Measurements from ENCODE around the gene FIGNL1.

Gene FIGNL1

DNA sequence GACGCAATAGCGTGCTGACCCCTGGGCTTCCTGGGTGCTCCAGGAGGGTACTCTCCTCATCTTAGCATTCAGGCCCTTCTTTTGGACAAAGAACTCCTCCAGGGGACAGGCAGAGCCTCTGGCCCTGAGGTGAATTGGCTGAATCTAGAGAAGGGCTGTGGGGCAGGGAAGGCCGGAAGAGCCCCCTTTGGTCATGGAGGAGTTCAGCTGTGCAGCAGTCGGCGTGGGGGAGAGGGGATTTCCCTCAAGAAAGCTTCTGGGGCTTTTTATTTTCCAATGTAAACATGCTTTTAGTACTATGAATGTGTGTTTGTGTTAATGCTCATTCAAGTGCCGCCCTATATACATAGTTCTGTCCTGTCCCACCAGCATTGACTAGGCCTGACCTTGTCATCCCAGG lies 38.8 kb downstream of the FIGNL1 start:
- no peak overlapping the region for H3K4me3 ChIP-seq (ENCODE audit: low read depth in 1 of 2, low read length in 2 of 2)
- H3K36me3 ChIP-seq (ENCODE audit: control insufficient read depth in 1 of 2, insufficient read depth in 2 of 2, low read length in 2 of 2) = no peaks in the 10 kb centered on the region
- no peaks in the 10 kb centered on the region for H3K9me3 ChIP-seq (ENCODE audit: control insufficient read depth in 1 of 2, low read length in 2 of 2)
- H3K4me1 ChIP-seq (ENCODE audit: control insufficient read depth in 1 of 2, insufficient read depth in 2 of 2, low read length in 2 of 2) = no peaks in the 10 kb centered on the region
- no peaks in the 10 kb centered on the region for H3K27me3 ChIP-seq (ENCODE audit: low read depth, low read length)
- H3K27ac ChIP-seq (ENCODE audit: low read length) = no peak overlapping the region

DNA sequence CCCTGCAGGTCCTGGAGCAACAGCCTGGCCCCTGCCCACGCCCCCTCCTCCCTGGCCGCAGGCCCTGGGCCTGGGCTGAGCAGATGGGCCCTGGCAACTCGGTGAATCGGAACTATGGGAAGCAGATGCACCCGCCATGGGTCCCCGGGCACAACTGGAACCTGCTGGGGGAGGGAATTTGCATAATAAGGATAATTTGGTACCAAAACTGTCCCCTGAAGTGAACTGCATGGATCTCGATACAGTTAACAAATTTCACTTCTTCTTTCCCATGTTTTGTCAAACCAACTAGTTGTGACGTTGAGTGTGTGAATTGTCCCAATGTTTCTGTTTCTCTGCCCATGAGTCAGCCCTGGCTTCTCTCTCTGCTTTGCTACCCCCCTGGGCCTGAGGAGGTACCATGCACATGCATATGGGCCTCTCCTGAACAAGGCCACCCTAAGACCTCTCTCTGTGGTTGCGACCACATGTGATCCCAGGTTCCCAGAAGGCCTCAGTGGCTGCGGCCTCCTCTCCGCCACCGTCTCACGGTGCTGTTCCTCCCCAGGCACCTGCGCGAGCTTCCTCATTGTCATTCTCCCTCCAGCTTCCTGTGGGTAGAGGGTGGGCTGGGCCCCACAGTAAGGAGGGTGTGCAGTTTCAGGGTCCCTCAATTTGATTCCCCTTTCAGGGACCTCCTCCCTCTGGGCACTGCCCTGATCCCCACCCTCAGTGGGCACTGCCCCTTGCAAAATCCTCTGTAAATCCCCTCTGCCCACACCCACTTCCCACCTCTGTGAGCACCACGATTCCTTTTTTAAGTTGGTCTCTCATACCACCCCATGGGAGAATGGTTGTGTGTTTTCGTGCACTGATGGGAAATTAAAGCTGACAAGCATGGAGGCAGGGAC lies 40.0 kb downstream of the FIGNL1 start:
- Histone ChIP-seq H3K4me1 (ENCODE audit: control insufficient read depth in 1 of 2, insufficient read depth in 2 of 2, low read length in 2 of 2) (no peaks in the 10 kb centered on the region), H3K27me3 (ENCODE audit: low read depth, low read length) (no peaks in the 10 kb centered on the region), H3K27ac (ENCODE audit: low read length) (no peak overlapping the region), H3K9me3 (ENCODE audit: control insufficient read depth in 1 of 2, low read length in 2 of 2) (no peaks in the 10 kb centered on the region), H3K36me3 (ENCODE audit: control insufficient read depth in 1 of 2, insufficient read depth in 2 of 2, low read length in 2 of 2) (no peaks in the 10 kb centered on the region), H3K4me3 (ENCODE audit: low read depth in 1 of 2, low read length in 2 of 2) (no peak overlapping the region)

DNA sequence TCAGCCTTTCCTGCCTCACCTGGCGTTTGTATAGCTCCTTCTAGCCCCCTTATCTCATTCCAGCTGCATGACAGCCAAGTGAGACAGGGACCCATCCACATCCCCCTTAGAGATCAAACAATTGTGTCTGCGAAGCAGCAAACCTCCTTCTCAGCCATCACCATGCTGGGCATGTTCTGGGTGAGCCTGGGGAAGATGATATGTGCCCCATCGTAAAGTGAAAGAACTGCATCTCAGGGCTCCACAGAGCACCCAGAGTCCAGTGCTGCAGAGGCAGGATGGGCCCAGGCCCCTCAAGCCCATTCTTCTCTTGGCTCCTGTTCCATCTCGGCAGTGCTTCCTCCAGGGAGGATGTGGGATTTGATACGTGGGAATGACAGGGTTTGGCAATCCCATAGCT lies 43.2 kb downstream of the FIGNL1 start:
- H3K9me3 ChIP-seq (ENCODE audit: control insufficient read depth in 1 of 2, low read length in 2 of 2) = no peaks in the 10 kb centered on the region
- H3K4me1 ChIP-seq (ENCODE audit: control insufficient read depth in 1 of 2, insufficient read depth in 2 of 2, low read length in 2 of 2) = no peaks in the 10 kb centered on the region
- H3K27me3 ChIP-seq (ENCODE audit: low read depth, low read length) = no peaks in the 10 kb centered on the region
- H3K4me3 ChIP-seq (ENCODE audit: low read depth in 1 of 2, low read length in 2 of 2) = no peak overlapping the region
- no peaks in the 10 kb centered on the region for H3K36me3 ChIP-seq (ENCODE audit: control insufficient read depth in 1 of 2, insufficient read depth in 2 of 2, low read length in 2 of 2)
- no peak overlapping the region for H3K27ac ChIP-seq (ENCODE audit: low read length)

DNA sequence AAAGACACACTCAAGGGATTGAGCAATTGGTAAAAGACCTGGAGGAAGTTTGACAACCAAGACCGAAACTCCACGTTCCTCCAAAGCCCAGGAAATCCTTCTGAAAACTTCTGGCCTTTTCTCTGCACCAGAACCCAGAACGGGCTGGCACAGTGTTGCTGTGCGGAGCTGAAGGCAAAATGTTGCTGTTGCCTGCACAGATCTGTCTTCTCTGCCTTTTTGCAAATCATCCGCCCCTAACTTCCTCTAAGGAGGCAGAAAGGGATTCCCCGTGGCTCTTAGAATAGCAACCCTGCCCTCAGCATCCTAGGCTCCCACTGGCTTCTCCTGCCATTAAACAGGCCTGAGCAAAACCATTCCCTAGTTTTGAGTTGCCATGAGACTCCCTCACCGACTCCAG lies 44.9 kb downstream of the FIGNL1 start:
- Histone ChIP-seq H3K27me3 (ENCODE audit: low read depth, low read length) (no peaks in the 10 kb centered on the region), H3K9me3 (ENCODE audit: control insufficient read depth in 1 of 2, low read length in 2 of 2) (no peaks in the 10 kb centered on the region), H3K4me1 (ENCODE audit: control insufficient read depth in 1 of 2, insufficient read depth in 2 of 2, low read length in 2 of 2) (no peaks in the 10 kb centered on the region), H3K27ac (ENCODE audit: low read length) (no peak overlapping the region), H3K4me3 (ENCODE audit: low read depth in 1 of 2, low read length in 2 of 2) (no peak overlapping the region), H3K36me3 (ENCODE audit: control insufficient read depth in 1 of 2, insufficient read depth in 2 of 2, low read length in 2 of 2) (no peaks in the 10 kb centered on the region)

DNA sequence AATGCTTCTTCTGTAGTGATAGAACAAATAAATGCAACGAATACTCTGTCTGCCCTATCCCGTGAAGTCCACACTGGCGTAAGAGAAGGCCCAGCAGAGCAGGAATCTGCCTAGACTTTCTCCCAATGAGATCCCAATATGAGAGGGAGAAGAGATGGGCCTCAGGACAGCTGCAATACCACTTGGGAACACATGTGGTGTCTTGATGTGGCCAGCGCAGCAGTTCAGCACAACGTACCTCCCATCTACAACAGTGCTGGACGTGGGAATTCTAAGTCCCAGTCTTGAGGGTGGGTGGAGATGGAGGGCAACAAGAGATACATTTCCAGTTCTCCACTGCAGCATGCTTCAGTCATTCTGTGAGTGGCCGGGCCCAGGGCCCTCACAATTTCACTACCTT lies 45.8 kb downstream of the FIGNL1 start:
- Histone ChIP-seq H3K36me3 (ENCODE audit: control insufficient read depth in 1 of 2, insufficient read depth in 2 of 2, low read length in 2 of 2) (no peaks in the 10 kb centered on the region), H3K27ac (ENCODE audit: low read length) (no peak overlapping the region), H3K9me3 (ENCODE audit: control insufficient read depth in 1 of 2, low read length in 2 of 2) (no peaks in the 10 kb centered on the region), H3K27me3 (ENCODE audit: low read depth, low read length) (peaks cover 4% of the 10 kb centered on the region), H3K4me3 (ENCODE audit: low read depth in 1 of 2, low read length in 2 of 2) (no peak overlapping the region), H3K4me1 (ENCODE audit: control insufficient read depth in 1 of 2, insufficient read depth in 2 of 2, low read length in 2 of 2) (no peaks in the 10 kb centered on the region)

DNA sequence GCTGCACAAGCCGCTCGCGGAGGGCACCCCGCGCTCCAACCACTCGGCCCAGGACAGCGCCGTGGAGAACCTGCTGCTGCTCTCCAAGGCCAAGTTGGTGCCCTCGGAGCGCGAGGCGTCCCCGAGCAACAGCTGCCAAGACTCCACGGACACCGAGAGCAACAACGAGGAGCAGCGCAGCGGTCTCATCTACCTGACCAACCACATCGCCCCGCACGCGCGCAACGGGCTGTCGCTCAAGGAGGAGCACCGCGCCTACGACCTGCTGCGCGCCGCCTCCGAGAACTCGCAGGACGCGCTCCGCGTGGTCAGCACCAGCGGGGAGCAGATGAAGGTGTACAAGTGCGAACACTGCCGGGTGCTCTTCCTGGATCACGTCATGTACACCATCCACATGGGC lies 50.0 kb downstream of the FIGNL1 start:
- H3K4me1 ChIP-seq (ENCODE audit: control insufficient read depth in 1 of 2, insufficient read depth in 2 of 2, low read length in 2 of 2) = no peaks in the 10 kb centered on the region
- no peaks in the 10 kb centered on the region for H3K9me3 ChIP-seq (ENCODE audit: control insufficient read depth in 1 of 2, low read length in 2 of 2)
- H3K36me3 ChIP-seq (ENCODE audit: control insufficient read depth in 1 of 2, insufficient read depth in 2 of 2, low read length in 2 of 2) = no peaks in the 10 kb centered on the region
- no peak overlapping the region for H3K27ac ChIP-seq (ENCODE audit: low read length)
- no peak overlapping the region for H3K4me3 ChIP-seq (ENCODE audit: low read depth in 1 of 2, low read length in 2 of 2)
- H3K27me3 ChIP-seq (ENCODE audit: low read depth, low read length) = peaks cover 4% of the 10 kb centered on the region

DNA sequence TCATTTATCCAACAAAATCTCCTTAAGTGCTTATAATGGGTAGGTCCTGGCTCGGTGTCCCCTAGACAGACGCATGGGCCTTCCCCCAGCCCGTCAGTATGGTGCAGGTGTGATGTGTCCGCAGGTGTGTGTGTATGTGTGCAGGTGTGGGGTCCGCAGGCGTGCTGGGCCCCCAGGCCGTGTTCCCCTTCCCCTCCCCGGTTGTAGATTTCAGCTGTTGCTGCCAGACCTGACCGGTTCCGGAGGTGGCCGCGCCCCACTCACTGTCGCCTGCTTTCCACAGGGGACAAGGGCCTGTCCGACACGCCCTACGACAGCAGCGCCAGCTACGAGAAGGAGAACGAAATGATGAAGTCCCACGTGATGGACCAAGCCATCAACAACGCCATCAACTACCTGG lies 50.5 kb downstream of the FIGNL1 start:
- Histone ChIP-seq H3K9me3 (ENCODE audit: control insufficient read depth in 1 of 2, low read length in 2 of 2) (no peaks in the 10 kb centered on the region), H3K36me3 (ENCODE audit: control insufficient read depth in 1 of 2, insufficient read depth in 2 of 2, low read length in 2 of 2) (no peaks in the 10 kb centered on the region), H3K4me1 (ENCODE audit: control insufficient read depth in 1 of 2, insufficient read depth in 2 of 2, low read length in 2 of 2) (no peaks in the 10 kb centered on the region), H3K4me3 (ENCODE audit: low read depth in 1 of 2, low read length in 2 of 2) (no peak overlapping the region), H3K27me3 (ENCODE audit: low read depth, low read length) (peaks cover 4% of the 10 kb centered on the region), H3K27ac (ENCODE audit: low read length) (no peak overlapping the region)

DNA sequence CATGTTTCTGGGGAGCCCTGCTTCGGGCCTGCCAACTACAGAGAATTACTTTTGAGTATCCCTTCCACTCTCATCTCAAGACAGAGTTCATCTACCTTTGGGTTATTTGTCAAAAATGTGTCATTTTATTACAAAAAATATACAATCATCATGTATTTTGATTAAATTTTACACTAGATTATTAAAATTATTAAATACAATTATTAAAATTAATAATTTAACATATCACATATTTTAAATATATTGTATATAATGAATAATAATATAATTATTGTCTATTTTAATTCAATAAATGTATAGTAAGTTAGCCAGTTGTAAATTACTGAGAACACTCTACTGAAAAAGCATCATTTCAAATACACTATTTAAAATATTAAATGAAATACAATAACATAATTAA lies 50.9 kb downstream of the FIGNL1 start:
- Histone ChIP-seq H3K4me1 (ENCODE audit: control insufficient read depth in 1 of 2, insufficient read depth in 2 of 2, low read length in 2 of 2) (no peaks in the 10 kb centered on the region), H3K4me3 (ENCODE audit: low read depth in 1 of 2, low read length in 2 of 2) (no peak overlapping the region), H3K36me3 (ENCODE audit: control insufficient read depth in 1 of 2, insufficient read depth in 2 of 2, low read length in 2 of 2) (no peaks in the 10 kb centered on the region), H3K9me3 (ENCODE audit: control insufficient read depth in 1 of 2, low read length in 2 of 2) (no peaks in the 10 kb centered on the region), H3K27me3 (ENCODE audit: low read depth, low read length) (peaks cover 4% of the 10 kb centered on the region), H3K27ac (ENCODE audit: low read length) (no peak overlapping the region)

DNA sequence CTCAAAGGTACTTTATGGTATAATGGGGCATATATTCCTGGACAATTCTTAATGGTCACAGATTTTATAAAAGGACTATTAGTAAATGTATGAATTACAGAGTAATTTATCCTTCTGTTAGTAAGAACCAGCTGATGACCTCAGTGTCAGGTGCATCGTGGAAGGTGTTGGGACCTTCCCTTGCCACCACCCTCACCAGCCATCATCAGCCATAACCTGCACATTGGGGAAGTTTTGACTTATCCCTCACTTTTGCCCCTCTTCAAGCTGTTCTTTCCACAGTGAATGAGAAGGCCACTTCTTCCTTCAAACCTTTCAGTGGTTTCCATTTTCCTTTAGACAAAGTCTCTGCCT lies 52.2 kb downstream of the FIGNL1 start:
- H3K9me3 ChIP-seq (ENCODE audit: control insufficient read depth in 1 of 2, low read length in 2 of 2) = no peaks in the 10 kb centered on the region
- H3K27ac ChIP-seq (ENCODE audit: low read length) = no peak overlapping the region
- peaks cover 4% of the 10 kb centered on the region for H3K27me3 ChIP-seq (ENCODE audit: low read depth, low read length)
- H3K36me3 ChIP-seq (ENCODE audit: control insufficient read depth in 1 of 2, insufficient read depth in 2 of 2, low read length in 2 of 2) = no peaks in the 10 kb centered on the region
- no peak overlapping the region for H3K4me3 ChIP-seq (ENCODE audit: low read depth in 1 of 2, low read length in 2 of 2)
- no peaks in the 10 kb centered on the region for H3K4me1 ChIP-seq (ENCODE audit: control insufficient read depth in 1 of 2, insufficient read depth in 2 of 2, low read length in 2 of 2)

DNA sequence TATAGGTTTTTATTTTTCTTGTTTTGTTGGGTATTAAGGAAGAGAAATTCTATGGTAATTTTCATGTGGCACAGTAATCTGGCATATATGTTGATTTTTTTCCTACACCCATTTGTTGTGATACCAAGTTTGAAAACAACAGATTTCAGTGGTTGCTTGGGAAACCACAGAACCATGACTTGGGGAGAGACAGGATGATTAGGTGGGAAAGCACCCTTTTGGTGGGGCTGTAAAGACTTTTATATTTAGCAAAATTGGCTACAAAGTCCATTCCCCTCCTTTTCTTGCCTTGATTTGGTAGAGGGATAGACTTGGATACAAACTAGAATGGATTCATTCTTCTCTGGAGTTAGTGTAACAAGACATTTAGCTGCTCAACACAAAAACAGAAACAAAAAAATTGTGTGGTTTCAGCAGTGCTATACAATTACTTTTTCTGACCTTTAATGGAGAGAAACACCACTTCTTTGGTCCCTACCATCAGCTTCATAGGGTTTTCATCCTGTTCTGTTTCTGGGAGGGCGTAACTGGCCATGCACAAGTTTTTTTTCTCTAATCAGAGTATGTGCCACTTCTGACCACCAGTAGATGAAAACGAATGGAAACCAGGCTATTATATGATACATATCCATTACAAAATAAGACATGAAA lies 52.7 kb downstream of the FIGNL1 start:
- H3K4me1 ChIP-seq (ENCODE audit: control insufficient read depth in 1 of 2, insufficient read depth in 2 of 2, low read length in 2 of 2) = no peaks in the 10 kb centered on the region
- no peak overlapping the region for H3K4me3 ChIP-seq (ENCODE audit: low read depth in 1 of 2, low read length in 2 of 2)
- no peaks in the 10 kb centered on the region for H3K9me3 ChIP-seq (ENCODE audit: control insufficient read depth in 1 of 2, low read length in 2 of 2)
- H3K27ac ChIP-seq (ENCODE audit: low read length) = no peak overlapping the region
- no peaks in the 10 kb centered on the region for H3K36me3 ChIP-seq (ENCODE audit: control insufficient read depth in 1 of 2, insufficient read depth in 2 of 2, low read length in 2 of 2)
- H3K27me3 ChIP-seq (ENCODE audit: low read depth, low read length) = peaks cover 4% of the 10 kb centered on the region

DNA sequence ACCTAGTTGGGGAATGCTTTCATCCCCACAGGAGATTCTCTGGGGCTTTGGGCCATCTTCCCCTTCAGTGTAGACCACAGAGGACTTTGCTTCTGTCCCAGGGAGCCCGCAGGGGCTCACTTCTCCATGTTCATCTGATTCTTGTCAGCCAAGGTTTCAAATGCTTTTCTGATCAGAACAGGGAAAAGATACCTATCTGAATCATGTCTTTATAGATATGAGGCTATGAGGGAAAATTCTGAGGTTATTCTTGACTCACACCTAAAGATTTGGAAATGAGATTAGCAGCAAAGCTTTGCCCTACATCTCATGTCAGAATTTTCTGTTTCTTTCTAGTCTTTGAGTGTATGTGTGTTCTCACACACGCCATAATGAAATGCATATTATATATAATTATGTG lies 53.3 kb downstream of the FIGNL1 start:
- Histone ChIP-seq H3K27ac (ENCODE audit: low read length) (no peak overlapping the region), H3K36me3 (ENCODE audit: control insufficient read depth in 1 of 2, insufficient read depth in 2 of 2, low read length in 2 of 2) (no peaks in the 10 kb centered on the region), H3K4me3 (ENCODE audit: low read depth in 1 of 2, low read length in 2 of 2) (no peak overlapping the region), H3K4me1 (ENCODE audit: control insufficient read depth in 1 of 2, insufficient read depth in 2 of 2, low read length in 2 of 2) (no peaks in the 10 kb centered on the region), H3K9me3 (ENCODE audit: control insufficient read depth in 1 of 2, low read length in 2 of 2) (no peaks in the 10 kb centered on the region), H3K27me3 (ENCODE audit: low read depth, low read length) (peaks cover 4% of the 10 kb centered on the region)

DNA sequence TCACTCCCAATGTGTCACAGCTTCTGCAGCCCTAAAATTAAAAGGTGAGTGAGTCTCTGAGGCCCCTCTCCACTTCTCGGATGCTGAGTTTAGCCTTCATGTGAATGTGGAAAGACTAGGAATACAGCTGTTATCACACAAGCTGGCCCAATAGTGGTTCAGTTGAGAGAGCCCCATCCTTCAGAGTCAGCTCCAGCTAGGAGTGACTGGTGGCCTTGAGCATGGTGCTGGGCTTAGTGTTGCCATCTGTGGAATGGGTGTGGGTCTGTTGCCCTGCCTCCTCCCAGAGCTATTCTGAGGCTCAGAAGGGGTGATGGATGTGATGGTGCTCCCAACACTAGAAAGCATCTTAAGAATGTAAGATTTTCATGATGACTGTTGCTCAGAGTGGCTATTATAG lies 55.8 kb downstream of the FIGNL1 start:
- H3K9me3 ChIP-seq (ENCODE audit: control insufficient read depth in 1 of 2, low read length in 2 of 2) = no peaks in the 10 kb centered on the region
- H3K36me3 ChIP-seq (ENCODE audit: control insufficient read depth in 1 of 2, insufficient read depth in 2 of 2, low read length in 2 of 2) = no peaks in the 10 kb centered on the region
- no peaks in the 10 kb centered on the region for H3K27me3 ChIP-seq (ENCODE audit: low read depth, low read length)
- no peak overlapping the region for H3K27ac ChIP-seq (ENCODE audit: low read length)
- no peaks in the 10 kb centered on the region for H3K4me1 ChIP-seq (ENCODE audit: control insufficient read depth in 1 of 2, insufficient read depth in 2 of 2, low read length in 2 of 2)
- H3K4me3 ChIP-seq (ENCODE audit: low read depth in 1 of 2, low read length in 2 of 2) = no peak overlapping the region

All from muscle layer of duodenum (tissue), 2 donors.